GM12878 (cell line): Measurements from ENCODE around the gene KIAA2012. TPM values are rescaled to one million over a fixed set of nuclear protein-coding genes. Genes with fewer than 3 reads are reported as not detected.

Source experiments
- ATAC-seq: fragments of 200-7000 bp; cut with Tn5 transposase; 3 replicates; pipeline ENCODE4 v1.9.1; 2020; ENCODE audit warnings: mild to moderate bottlenecking, moderate library complexity
- BruUV-seq: library from RNA; stranded (reverse); fragments of 400-500 nt; replicated peaks from 2 replicates; lab custom pipeline; 2021; lab: Mats Ljungman, UMichigan
- CTCF ChIA-PET: fragments of 300-600 bp; sonication (Branson Sonifier 250); formaldehyde crosslinking; extraction: SDS; loops from one replicate; lab custom pipeline; 2021; ENCODE audit warnings: inconsistent platforms; lab: Yijun Ruan, JAX
- POLR2A ChIA-PET: fragments of 350-600 bp; formaldehyde crosslinking; extraction: SDS; loops from one replicate; lab custom pipeline; 2021; ENCODE audit warnings: inconsistent platforms; lab: Charles Lee
- RAD21 ChIA-PET: fragments of 300-600 bp; sonication (Branson Sonifier 250); formaldehyde crosslinking; loops from one replicate; lab custom pipeline; 2023; ENCODE audit warnings: antibody characterized with exemption; ENCODE audit not compliant: unreplicated experiment; lab: Charles Lee
- SMC1A ChIA-PET: fragments of 300-600 bp; sonication (Branson Sonifier 250); formaldehyde crosslinking; loops from one replicate; lab custom pipeline; 2023; ENCODE audit not compliant: unreplicated experiment, uncharacterized antibody; lab: Charles Lee
- DNase-seq: peaks from one replicate; pipeline ENCODE4 v3.0.0-alpha.2; 2011; ENCODE audit warnings: low read depth, low spot score
- FAIRE-seq: peaks from 3 replicates; lab custom pipeline; 2011; peaks lifted over from hg19 to GRCh38; lab: Jason Lieb, UNC
- H2AFZ ChIP-seq: 2 replicates; pipeline ENCODE4 v1.6.0; 2011; ENCODE audit warnings: low read depth, low read length, control low read depth; ENCODE audit not compliant: control insufficient read depth
- H3K27ac ChIP-seq: 2 replicates; pipeline ENCODE4 v1.5.1; 2011; ENCODE audit warnings: control low read depth; ENCODE audit not compliant: control insufficient read depth, insufficient read depth
- H3K27me3 ChIP-seq, 2 experiments: replicated peaks in 1 of 2; 2 replicates each; pipeline versions ENCODE4 v1.6.0 to v1.6.1; 2011; ENCODE audit warnings: low read length in 1 of 2; ENCODE audit not compliant: control insufficient read depth in 2 of 2, insufficient read depth in 2 of 2
- H3K36me3 ChIP-seq, 2 experiments: 2 replicates each; pipeline ENCODE4 v1.5.1; 2011; ENCODE audit warnings: low read length in 1 of 2; ENCODE audit not compliant: control insufficient read depth in 2 of 2, insufficient read depth in 2 of 2
- H3K4me1 ChIP-seq: 2 replicates; pipeline ENCODE4 v1.6.1; 2011; ENCODE audit warnings: mild to moderate bottlenecking, low read length, moderate library complexity, mixed read lengths; ENCODE audit not compliant: control insufficient read depth, insufficient read depth
- H3K4me2 ChIP-seq: 2 replicates; pipeline ENCODE4 v1.6.0; 2011; ENCODE audit warnings: control low read depth; ENCODE audit not compliant: control insufficient read depth, insufficient read depth
- H3K4me3 ChIP-seq: fragments of 200-600 bp; sonication (generic); 2 replicates; pipeline ENCODE4 v1.5.1; 2016
- H3K79me2 ChIP-seq: 2 replicates; pipeline ENCODE4 v1.6.0; 2011; ENCODE audit warnings: low read length; ENCODE audit not compliant: control insufficient read depth, insufficient read depth
- H3K9ac ChIP-seq: 2 replicates; pipeline ENCODE4 v1.8.0; 2011; ENCODE audit warnings: low read length, control low read depth, mixed read lengths; ENCODE audit not compliant: control insufficient read depth, insufficient read depth
- H3K9me3 ChIP-seq: replicated peaks from 3 replicates; pipeline ENCODE4 v1.5.1; 2011; ENCODE audit warnings: mild to moderate bottlenecking, low read length; ENCODE audit not compliant: control insufficient read depth, insufficient read depth
- H4K20me1 ChIP-seq: 2 replicates; pipeline ENCODE4 v1.6.0; 2011; ENCODE audit not compliant: control insufficient read depth, insufficient read depth
- CBX3 ChIP-seq: fragments of 200-600 bp; sonication (generic); IDR thresholded peaks from 2 replicates; pipeline ENCODE4 v1.6.1; 2016; ENCODE audit warnings: low read depth, borderline replicate concordance
- SPI1 ChIP-seq: IDR thresholded peaks from 2 replicates; pipeline ENCODE4 v1.6.1; 2011; ENCODE audit warnings: low read depth, mild to moderate bottlenecking, low read length, moderate library complexity, borderline replicate concordance; ENCODE audit not compliant: insufficient read depth
- ZBTB40 ChIP-seq: fragments of 450-650 bp; IDR thresholded peaks from 2 replicates; pipeline ENCODE4 v1.6.1; 2016; ENCODE audit warnings: mild to moderate bottlenecking, moderate library complexity, borderline replicate concordance
- ZNF24 ChIP-seq: fragments of 450-650 bp; IDR thresholded peaks from 2 replicates; pipeline ENCODE4 v1.6.1; 2017; ENCODE audit warnings: antibody characterized with exemption, mild to moderate bottlenecking
- in situ Hi-C: fragments of 300-500 bp; cut with MboI; formaldehyde crosslinking; loops from 9 replicates; pipeline ENCODE4 v1.14.3; 2018; ENCODE audit warnings: mixed read lengths
- intact Hi-C: fragments of 100-400 bp; cut with micrococcal nuclease; formaldehyde crosslinking; loops from one replicate; pipeline ENCODE4 v1.14.2; 2022; ENCODE audit not compliant: unreplicated experiment
- polyA plus RNA-seq, 11 experiments: library from polyadenylated mRNA; depleted of rRNA in 4 of 11; unstranded in 6 of 11; stranded (reverse) in 5 of 11; fragments of >200 nt; fragmentation: Nextera tagmentation in 4 of 11; fragmentation: Illumina TruSeq in 1 of 11; extraction: Ambion mirVana in 4 of 11; extraction: Trizol in 1 of 11; gene quantifications; 1 replicate in 1 of 11; 2 replicates in 10 of 11; pipeline versions ENCODE4 v1.2.1 to v1.2.3, GENCODE V29; 2011 to 2016; ENCODE audit warnings: inconsistent platforms in 2 of 11, missing spikeins in 2 of 11, low read depth in 1 of 11
- total RNA-seq, 4 experiments: library from RNA; depleted of rRNA in 3 of 4; stranded (reverse); fragments of >200 nt in 3 of 4; fragmentation: Illumina TruSeq in 1 of 4; extraction: Trizol in 1 of 4; gene quantifications; 2 replicates each; pipeline versions ENCODE4 v1.2.1 to v1.2.3, GENCODE V29; 2013 to 2021

The KIAA2012 gene
- total and polyA plus RNA-seq, 10 of the 15 experiments (the other 5 are each of a cell fraction or from before 2014, with no cell fraction given) = 0.03 TPM; not detected in 9

- Histone ChIP-seq H3K36me3 (no peaks in the 10 kb centered on the region), H3K4me1 (no peaks in the 10 kb centered on the region), H3K79me2 (no peaks in the 10 kb centered on the region), H3K9me3 (no peaks in the 10 kb centered on the region), H4K20me1 (no peaks in the 10 kb centered on the region), H2AFZ (no peak overlapping the region), H3K4me3 (no peak overlapping the region), H3K4me2 (no peak overlapping the region), H3K27ac (no peak overlapping the region), H3K27me3 (no peaks in the 10 kb centered on the region; a peak in 1 of 4 replicates), H3K9ac (no peak overlapping the region)
- SMC1A ChIA-PET = interaction anchor here (1.2 kb wide), 1 partner anchor 9 kb away, joined by 3 read pairs; no protein-coding TSS in a partner anchor
- FAIRE-seq (no peak), DNase-seq (no peak), ATAC-seq (no peak)
- intact Hi-C loops = no loop called here
- POLR2A ChIA-PET = no interaction called here
- RAD21 ChIA-PET = interaction anchor here (1.3 kb wide), 1 partner anchor 130 kb away, joined by 3 read pairs; no protein-coding TSS in a partner anchor
- TF ChIP-seq ZNF24 (no peak), ZBTB40 (no peak), CBX3 (no peak), SPI1 (no peak)
- in situ Hi-C loops = no loop called here
- no TSS peak for BruUV-seq
- CTCF ChIA-PET = interaction anchor here (1.0 kb wide), 1 partner anchor 8 kb away, joined by 3 read pairs; no protein-coding TSS in a partner anchor
Measured at GRCh38 chr2:202095235-202095634, 22.2 kb downstream of the KIAA2012 start.
